GM21825 (cell line): ENCODE measurements around the gene NFIA.

Experiments
- ATAC-seq: cut with Tn5 transposase; IDR thresholded peaks from one replicate; pipeline ENCODE4 v1.9.1; 2021; ENCODE audit warnings: mild to moderate bottlenecking, moderate library complexity; ENCODE audit not compliant: unreplicated experiment

Gene NFIA

DNA sequence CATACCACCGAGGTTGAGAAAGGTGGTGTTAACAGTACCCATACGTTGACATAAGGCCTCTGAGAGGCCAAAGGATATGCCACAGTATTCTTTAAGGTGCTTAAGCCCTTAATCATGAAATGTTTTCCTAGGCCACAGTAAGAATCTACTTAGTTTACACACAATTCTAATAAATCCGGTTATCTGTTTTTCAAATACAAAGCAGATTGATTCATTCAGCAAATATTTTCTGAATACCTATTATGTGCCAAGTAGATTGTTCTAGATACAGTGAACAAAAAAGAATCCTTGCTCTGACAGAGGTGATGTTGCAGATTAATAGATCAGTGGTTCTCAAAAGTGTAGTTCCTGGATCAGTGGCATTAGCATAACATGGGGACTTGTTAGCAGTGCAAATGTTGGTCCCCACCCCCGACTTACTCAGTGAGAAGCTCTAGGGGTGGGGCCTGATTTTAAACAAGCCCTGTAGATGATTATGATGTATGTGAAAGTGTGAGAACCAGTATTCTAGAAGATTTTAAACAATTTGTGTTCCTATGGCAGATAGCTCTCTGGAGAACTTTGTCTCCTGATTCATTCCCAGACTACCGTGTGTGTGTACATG, 61.6 kb downstream of the NFIA start:
- ATAC-seq: no peak

DNA sequence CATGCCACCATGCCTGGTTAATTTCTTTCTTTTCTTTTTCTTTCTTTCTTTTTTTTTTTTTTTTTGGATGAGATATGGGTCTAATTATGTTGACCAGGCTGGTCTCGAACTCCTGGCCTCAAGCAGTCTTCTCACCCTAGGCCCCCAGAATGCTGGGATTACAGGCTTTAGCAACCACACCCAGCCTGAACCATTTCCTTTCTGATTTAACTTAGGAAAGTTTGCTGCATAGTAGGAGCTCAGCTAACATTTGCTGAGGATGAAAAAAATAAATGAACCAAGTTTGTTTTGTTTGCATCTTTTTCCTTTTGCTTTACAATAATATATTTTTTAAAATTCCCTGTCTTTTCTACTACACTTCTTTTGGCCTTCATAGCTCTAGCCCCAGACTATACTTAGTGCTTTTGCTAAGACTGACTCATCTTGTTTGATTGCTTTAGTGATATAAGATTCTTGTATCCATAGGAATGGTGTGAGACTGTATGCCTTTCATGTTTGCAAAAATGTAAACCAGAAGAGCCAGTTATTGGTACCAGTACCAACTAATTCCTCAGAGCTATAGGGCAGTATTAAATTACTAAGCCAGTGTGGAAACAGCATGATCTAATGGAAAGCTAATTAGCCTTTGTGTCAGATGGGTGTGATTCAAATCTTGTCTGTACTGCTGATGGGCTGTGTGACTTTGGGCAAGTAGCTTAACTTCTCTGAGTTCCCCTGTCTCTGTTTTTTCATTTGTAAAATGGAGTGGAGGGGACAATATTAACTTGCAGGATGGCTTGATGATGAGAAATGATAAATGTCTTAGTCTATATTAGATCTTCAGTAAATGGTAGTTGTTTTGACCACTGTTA, 66.9 kb downstream of the NFIA start:
- no peak for ATAC-seq

DNA sequence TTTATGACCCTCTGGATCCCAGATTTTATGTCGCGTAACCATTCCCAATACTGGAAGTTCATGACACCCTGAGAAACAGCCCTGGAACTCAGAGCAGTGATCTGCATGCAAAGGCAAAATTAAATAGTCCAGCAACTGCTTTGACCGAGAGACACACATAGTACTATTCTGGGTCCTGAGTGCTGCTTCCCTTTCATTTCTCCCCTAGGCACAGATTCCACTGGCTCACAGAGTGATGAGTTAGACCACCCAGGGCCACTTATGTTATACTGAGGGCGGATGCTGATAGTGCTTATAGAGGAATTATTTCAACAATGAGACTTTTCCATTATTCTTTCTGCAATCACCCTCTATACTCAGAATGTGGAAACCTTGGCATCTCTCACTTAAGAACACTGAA, 69.2 kb downstream of the NFIA start:
- ATAC-seq: no peak

DNA sequence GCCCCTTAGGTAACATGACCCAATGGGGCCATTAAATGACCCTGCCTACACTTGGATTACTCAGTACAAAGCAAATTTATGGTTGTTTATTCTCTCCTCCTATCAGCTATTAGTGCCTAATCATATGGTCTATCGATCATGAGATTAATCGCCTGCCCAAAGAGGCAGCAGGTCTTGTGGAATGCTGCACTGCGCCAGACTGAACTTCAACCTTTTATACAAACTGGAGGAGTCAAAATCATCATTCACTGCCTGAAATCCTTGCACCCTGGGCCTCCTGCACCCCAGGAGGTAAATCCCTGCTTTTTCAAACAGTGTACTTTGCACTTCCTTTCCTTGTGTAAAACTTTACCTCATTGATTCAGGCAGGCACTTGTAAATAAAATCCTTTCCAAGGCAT, 69.7 kb downstream of the NFIA start:
- no peak for ATAC-seq

DNA sequence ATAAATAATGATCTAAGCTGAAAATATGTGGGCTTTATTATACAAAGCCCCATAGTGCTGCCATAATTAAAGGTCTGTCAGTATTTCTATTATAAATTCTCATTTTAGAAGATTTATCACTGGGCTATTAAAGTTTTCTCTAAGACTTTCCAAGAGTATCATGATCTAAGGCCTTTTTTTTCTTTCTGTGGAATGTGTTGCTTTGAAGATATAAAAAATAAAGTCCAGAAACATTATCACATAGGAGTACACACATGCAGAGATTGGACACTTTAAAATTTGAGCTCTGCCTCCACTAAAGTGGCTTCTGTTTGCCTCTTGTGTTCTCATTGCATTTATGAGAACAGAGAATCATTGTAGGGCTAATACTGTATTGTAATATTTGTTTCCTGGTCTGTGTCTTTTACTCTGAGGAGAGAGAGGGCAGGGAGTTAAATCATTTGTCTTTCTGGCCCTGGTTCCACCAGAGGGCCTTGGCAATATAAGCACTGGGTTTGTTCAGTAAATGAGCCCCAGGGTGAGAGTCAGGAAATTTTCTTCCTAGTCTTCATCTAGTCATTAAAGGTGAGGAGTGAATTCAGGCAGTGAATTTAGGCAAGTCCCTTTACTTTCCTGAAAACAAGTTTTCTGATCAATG, 70.2 kb downstream of the NFIA start:
- no peak for ATAC-seq

DNA sequence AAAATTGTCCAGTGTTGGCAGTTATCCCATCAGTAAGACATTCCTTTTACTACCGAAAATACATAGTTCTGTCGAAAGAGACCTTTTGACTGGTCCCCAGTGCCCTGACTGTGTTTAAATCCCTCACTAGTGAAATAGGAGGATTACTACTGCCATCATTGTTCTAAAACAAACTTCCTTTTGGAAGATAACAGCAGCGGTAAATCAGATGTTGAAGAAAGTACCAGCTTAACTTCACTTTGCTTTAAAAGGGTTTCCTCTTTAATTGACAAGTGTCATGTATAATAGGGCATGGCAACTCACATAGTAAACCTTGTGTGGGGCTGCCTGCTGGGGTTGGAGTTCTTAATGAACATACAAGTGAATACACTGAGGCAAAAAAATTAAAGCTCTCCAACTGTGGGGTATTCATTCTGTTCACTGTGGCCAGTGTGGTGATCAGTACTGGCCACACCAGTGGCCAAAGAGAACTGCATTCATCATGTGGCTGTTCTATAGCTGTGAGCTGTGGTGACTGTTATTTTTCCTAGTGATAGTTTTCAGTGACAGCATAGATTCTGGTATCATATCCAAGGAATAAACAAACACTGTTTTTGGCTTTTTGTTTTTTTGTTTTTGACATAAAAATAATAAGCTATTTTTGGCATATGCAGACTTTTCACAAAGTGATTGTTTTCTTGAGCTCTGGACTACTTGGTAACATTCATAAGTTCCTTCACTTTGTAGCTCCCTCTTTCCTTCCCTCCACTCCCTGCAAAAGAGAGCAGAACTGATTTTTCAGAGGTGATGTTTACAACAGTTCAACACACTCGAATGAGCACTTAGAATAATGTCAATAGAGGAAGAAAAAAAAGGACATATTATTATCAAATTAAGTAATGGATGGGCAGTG, 74.5 kb downstream of the NFIA start:
- ATAC-seq: no peak

DNA sequence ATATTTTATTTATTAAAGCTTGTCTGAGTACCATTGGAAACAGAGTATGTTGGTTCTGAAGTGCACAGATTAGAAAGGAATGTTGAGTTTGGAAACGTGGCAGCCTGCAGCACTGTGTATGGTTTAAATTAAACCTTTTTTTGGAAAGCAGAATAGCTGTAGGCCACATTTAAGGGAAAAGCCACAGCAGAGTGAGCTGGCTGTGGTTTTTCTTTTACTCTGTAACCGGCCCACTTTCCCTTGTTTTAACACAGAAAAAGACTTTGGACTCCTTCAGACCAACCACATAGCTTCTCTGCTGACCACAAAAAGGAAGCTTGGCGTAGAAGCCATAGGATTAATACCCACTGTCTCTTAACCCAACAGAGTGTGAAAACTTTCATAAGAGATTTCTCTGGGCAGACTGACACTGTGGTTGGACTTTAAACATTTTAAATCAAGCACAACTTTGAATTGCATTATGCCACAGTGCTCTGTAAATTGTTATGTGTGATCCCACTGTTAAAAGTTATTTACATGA, 75.2 kb downstream of the NFIA start:
- no peak for ATAC-seq

DNA sequence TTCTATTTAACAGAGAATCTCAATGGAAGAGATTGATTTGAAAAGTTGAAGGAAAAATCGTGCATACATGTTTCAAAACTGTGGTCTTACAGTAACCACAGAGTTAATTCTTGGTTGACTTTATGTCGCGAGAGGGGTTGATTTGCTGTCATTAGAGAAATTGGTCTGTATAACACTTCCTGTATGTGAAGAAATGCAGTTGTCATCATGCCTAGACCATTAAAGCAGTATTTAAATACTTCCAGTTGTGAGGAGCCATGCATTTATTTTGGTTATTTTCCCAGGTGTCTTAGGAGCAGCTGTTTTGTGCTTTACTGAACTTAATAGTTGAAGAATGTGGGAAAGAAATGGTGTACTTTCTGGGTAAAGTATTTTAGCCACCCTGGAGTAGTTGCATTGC, 76.2 kb downstream of the NFIA start:
- ATAC-seq: no peak

DNA sequence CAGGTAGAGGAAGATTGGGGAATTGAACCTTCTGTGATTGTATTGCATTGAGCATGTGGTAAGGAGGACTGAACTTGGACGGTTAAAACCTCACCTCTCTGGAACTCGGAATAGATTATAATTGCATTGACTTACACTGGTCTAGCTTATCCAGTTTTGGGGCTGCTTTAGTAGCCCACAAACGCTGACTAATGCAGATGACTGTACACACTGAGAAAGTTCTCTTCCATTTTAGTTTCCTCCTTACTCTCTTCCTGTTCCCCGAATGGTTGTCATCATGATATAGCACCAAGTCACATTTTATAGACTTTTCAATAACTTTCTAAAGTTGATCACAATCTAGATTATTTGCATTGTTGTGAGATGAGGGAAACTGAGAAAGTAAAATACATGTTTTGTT, 78.2 kb downstream of the NFIA start:
- ATAC-seq: no peak

DNA sequence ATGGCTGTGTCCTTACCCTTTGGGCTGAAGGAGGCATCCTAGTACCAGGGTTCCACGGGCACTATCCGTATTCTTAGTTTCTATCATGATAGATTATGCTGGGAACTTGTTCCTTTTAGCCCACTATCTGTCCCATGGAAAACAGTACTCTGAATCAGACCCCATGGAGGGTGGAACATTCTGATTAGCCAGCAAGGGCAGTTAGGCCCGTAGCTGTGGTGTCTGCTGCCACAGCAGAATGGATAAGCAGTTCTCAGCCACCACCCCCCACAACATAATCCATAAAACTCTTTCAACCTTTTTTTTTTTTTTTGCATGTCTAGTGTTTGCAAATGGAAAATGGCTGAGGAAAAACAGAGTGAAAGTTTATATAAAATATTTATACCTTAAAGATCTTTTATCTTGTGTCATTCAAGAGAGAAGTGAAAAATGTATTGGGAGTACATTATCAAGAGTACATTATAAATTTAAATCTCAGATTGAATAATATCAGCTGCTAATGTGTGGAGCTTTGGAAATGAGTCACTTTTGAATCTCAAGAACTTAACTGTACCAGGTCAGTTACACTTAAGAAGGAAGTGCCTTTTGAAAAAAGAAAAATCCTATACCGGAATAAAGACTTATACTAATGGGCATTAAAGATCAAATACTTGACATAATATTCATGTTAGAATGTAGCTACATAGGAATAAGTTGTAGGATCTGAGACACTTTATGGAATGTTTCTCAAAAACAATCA, 80.3 kb downstream of the NFIA start:
- ATAC-seq: no peak

DNA sequence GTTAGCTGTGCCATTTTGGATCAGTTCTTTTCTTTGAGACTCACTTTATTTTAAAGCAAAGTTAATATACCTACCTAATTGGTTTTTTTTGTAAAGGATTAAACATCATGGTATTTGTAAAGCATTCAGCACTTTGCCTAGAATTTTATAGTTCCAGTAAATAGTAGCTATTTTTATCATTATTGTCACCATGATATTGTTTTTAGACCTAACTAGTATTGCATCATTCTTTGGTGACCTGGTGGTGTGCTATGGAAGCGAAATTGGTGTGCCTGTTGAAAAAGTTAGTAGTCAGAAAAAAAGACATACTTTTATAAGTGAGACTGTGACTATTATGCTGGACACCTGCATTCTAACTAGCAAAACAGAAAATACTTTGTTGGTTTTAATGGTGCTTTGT, 81.0 kb downstream of the NFIA start:
- ATAC-seq: no peak

DNA sequence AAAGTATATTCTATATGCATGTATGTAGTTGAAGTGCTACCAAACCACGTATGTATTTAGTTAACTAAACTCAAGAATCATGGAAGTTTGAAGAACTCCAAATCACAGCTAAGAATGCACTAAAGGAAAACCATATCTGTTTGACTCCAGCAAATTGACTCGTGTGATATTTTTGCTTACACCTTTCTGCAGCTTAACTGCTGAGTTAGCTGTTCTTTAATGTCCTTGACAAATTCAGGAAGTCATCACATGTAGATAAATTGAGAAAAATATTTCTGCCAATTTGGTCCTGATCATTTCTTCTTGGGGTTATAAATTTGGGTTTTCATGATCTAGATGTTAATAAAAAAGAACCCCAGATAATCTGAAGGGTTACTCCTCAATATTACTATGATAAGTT, 83.0 kb downstream of the NFIA start:
- no peak for ATAC-seq

DNA sequence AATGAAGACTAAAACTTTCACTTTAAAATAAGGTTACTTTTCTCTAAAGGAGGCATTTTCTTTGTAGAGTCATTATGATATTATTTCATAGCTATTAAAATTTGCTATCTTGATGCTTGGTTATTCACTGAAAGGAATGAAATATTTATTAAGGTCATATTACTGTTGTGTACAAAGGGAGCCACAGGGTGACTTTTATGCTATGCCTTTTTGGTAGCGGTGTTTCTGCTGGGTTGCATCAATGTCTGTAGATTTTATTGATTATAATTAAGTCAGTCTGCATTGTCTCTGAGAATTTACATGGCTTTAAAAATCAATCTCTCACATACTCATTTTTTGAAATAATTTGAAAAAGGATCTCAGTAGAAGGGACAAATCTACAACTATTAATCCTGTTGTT, 84.9 kb downstream of the NFIA start:
- no peak for ATAC-seq

DNA sequence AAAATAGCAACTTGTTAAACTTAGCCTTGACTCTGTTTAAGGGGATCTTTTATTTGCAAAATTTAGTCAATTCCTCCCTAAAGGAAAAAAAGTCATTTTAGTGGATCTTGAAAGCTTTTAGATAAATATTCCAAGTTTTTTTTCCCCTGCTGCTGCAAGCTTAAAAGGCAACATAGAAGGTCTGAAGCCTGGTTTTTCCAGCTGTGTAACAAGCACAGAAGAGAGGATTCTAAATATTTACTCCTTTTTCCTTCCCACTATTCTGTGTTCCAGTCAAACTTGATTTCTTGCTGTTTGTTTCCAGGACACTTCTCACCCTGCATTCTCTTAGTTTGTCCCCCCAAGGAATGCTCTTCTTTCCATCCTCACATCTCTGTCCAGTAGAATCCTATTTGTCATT, 86.7 kb downstream of the NFIA start:
- ATAC-seq: no peak

DNA sequence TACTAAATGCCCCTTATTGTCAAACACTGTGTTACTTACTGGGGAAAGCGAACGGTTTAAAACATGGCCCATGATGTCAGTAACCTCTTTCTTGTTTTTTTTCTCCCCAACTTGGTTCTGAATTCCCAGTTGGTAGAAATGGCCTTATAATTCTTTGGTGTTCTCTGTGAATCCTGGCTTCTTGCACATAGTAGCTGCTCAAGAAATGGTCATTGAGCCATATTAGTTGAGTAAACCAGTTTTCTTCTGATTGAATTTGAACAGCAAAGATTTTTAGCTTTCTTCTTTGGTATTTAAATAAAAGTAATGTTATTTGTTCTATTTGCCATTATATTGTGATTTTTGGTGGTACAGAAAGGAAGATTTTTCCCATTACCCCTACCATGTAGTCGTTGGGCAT, 87.3 kb downstream of the NFIA start:
- no peak for ATAC-seq

DNA sequence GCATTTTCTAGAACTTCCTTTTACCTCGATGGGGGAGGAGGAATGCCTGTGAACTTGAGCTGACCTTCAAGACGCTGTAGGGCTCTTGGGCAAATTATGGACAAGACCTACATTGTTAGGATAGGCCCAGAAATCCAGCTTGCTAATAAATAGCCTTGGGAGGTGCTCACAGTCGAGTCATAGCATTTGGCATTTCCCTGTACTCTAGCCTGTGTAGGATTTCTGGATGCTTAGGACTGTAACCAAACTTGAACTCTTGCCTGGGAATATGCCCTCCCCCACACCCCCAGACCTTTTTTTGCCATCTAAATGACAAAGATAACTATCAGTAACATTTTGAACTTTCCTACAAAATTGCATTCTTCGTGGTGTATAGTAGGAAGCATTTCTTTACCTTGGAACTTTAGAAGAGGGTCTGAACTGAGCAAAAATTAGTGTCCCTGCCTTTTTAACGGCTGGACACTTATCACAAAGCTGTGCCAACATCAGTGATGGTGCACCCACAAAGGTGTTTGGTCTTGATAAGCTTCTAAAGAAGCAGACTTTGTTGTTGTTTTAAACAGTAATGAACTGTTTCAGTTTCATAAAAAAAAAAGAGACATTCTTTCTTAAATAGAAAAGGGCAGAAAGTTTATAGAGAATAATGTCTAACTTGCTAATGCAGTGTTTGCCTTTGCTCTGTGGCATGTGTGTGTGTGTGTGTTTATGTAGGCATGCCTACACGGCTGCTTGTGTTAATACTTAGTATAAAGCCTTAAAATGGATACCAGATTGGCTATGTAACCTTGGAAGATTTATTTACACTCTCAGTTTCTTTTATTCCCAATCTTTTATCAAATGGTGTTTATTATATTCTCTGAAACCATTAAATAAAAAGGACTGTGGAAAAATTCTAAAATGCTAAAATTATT, 88.2 kb downstream of the NFIA start:
- no peak for ATAC-seq

DNA sequence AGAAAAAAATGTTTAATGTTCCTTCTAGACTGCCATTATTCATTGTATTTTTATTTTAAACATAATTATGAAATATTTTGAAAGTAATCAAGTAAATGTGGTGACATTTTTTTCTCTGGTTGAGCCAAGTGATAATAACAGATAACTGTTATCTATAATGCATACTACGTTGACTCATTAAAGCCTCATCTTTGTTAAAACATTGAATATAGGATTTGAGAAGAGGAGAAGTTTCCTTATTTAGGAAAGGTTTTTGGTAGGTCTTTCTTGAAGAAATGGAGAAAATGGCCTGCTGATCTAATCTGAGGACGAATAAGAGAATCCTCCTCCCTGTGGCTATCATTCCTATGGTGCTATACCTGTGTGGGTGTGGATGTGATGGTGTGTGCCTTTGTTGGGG, 89.0 kb downstream of the NFIA start:
- no peak for ATAC-seq

DNA sequence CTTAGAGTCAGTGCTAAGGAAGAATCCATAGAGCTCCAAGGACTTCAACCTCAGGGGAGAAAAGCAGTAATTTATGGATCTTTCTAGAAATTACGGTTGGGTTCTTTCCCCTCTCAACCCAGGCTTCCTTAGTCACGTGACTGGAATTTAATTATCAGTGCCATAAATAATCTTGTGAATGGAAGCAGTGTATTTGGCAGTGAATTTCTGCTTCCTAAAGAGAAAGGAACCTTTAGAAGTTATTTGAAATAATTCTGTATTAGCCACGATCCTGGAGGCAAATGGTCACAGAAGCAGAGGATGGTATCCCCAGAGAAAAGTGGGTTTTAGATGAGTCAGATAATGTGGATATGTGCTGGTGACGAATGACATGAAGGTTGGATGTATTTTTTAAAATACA, 89.6 kb downstream of the NFIA start:
- ATAC-seq: no peak

DNA sequence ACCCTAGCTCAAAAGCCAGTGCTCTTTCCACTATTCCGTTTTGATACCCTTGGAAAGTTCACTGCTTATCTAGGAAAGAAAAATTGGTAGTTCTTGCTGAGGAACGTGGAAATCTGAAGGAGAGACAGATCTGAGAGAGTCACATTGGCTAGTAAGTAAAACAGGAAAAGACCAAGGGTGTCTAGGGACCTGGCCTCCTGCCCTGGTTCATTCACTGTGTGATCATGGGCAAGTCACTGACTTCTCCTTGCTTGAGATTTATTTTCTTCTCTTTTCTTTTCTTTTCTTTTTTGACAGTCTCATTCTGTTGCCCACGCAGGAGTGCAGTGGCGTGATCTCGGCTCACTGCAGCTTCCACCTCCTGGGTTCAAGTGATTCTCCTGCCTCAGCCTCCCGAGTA, 90.8 kb downstream of the NFIA start:
- no peak for ATAC-seq
